A549 (cell line): ENCODE data around the gene ABHD3.

Source experiments
- BHLHE40 ChIP-seq: IDR thresholded peaks from 2 replicates; pipeline ENCODE4 v1.6.1; 2012; ENCODE audit warnings: low read depth, low read length, inconsistent platforms
- CEBPB ChIP-seq, 2 experiments: fragments of >200 bp in 1 of 2; sonication (Bioruptor Twin) in 1 of 2; formaldehyde crosslinking in 1 of 2; IDR thresholded peaks; 2 replicates each; pipeline ENCODE4 v1.6.1; 2012 to 2016
- CTCF ChIP-seq: fragments of >200 bp; sonication (Bioruptor Twin); formaldehyde crosslinking; IDR thresholded peaks from 3 replicates; pipeline ENCODE4 v1.5.1; 2016
- EP300 ChIP-seq, 2 experiments: fragments of >200 bp; sonication (Bioruptor Twin); formaldehyde crosslinking; IDR thresholded peaks; 2 replicates in 1 of 2; 3 replicates in 1 of 2; pipeline ENCODE4 v1.6.1; 2016 to 2017
- FOSL2 ChIP-seq, 2 experiments: fragments of 450-650 bp in 1 of 2; fragments of >200 bp in 1 of 2; sonication (Bioruptor Twin) in 1 of 2; formaldehyde crosslinking; IDR thresholded peaks; 2 replicates each; pipeline versions ENCODE4 v1.5.0 to v1.6.1; 2016 to 2020; ENCODE audit warnings: mild to moderate bottlenecking in 1 of 2, moderate library complexity in 1 of 2
- HDAC2 ChIP-seq: fragments of 200-600 bp; sonication (generic); IDR thresholded peaks from 2 replicates; pipeline ENCODE4 v1.6.1; 2016
- HES2 ChIP-seq: fragments of >200 bp; sonication (Bioruptor Twin); formaldehyde crosslinking; IDR thresholded peaks from 2 replicates; pipeline ENCODE4 v1.6.1; 2016
- MAX ChIP-seq: IDR thresholded peaks from 2 replicates; pipeline ENCODE4 v1.6.1; 2012
- NR3C1 ChIP-seq: fragments of >200 bp; sonication (Bioruptor Twin); formaldehyde crosslinking; IDR thresholded peaks from 3 replicates; pipeline ENCODE4 v1.6.1; 2017
- POLR2A ChIP-seq: IDR thresholded peaks from 2 replicates; pipeline ENCODE4 v1.6.1; 2012; ENCODE audit warnings: mild to moderate bottlenecking, low read length
- REST ChIP-seq: fragments of 200-600 bp; sonication (generic); IDR thresholded peaks from 2 replicates; pipeline ENCODE4 v1.6.1; 2016; ENCODE audit warnings: antibody characterized with exemption, mild to moderate bottlenecking, moderate library complexity
- TP53 ChIP-seq: fragments of 250-450 bp; sonication (Bioruptor Pico); IDR thresholded peaks from 2 replicates; pipeline ENCODE4 v1.5.0; 2021; ENCODE audit warnings: mild to moderate bottlenecking, moderate library complexity

- TF ChIP-seq CTCF (no peak), REST (no peak), NR3C1 (no peak), EP300 (IDR thresholded peaks at IDR 0.05) (no peak), MAX (no peak), TP53 (no peak), CEBPB (IDR thresholded peaks at IDR 0.05) (no peak), BHLHE40 (no peak), FOSL2 (IDR thresholded peaks at IDR 0.05) (no peak), FOSL2 (CRISPR knock-in tag; IDR thresholded peaks at IDR 0.05) (no peak), HDAC2 (no peak), POLR2A (no peak), HES2 (no peak)
Measured at GRCh38 chr18:21741312-21741561, 36.7 kb upstream of the ABHD3 start.
